HCT116 (cell line): Measurements from ENCODE around the gene NR4A1. TPM values are rescaled to one million over a fixed set of nuclear protein-coding genes. Genes with fewer than 3 reads are reported as not detected.

Experiments
- ATAC-seq: fragments of 200-7000 bp; cut with Tn5 transposase; 2 replicates; pipeline ENCODE4 v1.9.1; 2020; ENCODE audit warnings: mild to moderate bottlenecking, moderate library complexity
- BruUV-seq: library from RNA; stranded (reverse); fragments of 400-500 nt; replicated peaks from 2 replicates; lab custom pipeline; 2021; lab: Mats Ljungman, UMichigan
- CTCF ChIA-PET: fragments of 300-600 bp; sonication (Branson Sonifier 250); formaldehyde crosslinking; loops from one replicate; lab custom pipeline; 2021; ENCODE audit warnings: antibody characterized with exemption; lab: Charles Lee
- POLR2A ChIA-PET: fragments of 300-600, 350-600 bp; sonication (Branson Sonifier 250); formaldehyde crosslinking; loops from one replicate; lab custom pipeline; 2021; ENCODE audit warnings: antibody characterized with exemption; lab: Charles Lee
- RAD21 ChIA-PET, 2 experiments: fragments of 300-600 bp; sonication (Branson Sonifier 250); formaldehyde crosslinking; loops; one replicate each; lab custom pipeline; 2023; ENCODE audit warnings: low total read pairs in 2 of 2; ENCODE audit not compliant: uncharacterized antibody in 2 of 2, unreplicated experiment in 2 of 2, low non-redundant PET in 1 of 2; lab: Charles Lee
- DNase-seq: peaks from one replicate; pipeline ENCODE4 v3.0.0-alpha.2; 2010; ENCODE audit warnings: low read depth, low spot score
- H2AFZ ChIP-seq: fragments of 200-600 bp; shearing (Covaris generic), sonication (generic); 2 replicates; pipeline ENCODE4 v1.6.1; 2017; ENCODE audit warnings: low read depth, mixed run types, mixed read lengths, antibody characterized with exemption, low read length; ENCODE audit not compliant: poor library complexity, severe bottlenecking
- H3K27ac ChIP-seq: 2 replicates; pipeline ENCODE4 v1.5.1; 2012; ENCODE audit warnings: low read depth, low read length
- H3K27me3 ChIP-seq: fragments of 200-600 bp; sonication (generic); 2 replicates; pipeline ENCODE4 v1.6.1; 2016; ENCODE audit warnings: mixed run types, low read length, mixed read lengths; ENCODE audit not compliant: insufficient read depth
- H3K36me3 ChIP-seq, 2 experiments: fragments of 200-500 bp in 1 of 2; fragments of 200-600 bp in 1 of 2; sonication (Bioruptor generic) in 1 of 2; sonication (generic) in 1 of 2; 2 replicates each; pipeline versions ENCODE4 v1.5.1 to v1.6.1; 2014 to 2016; ENCODE audit warnings: low read length in 2 of 2, inconsistent platforms in 1 of 2, mixed read lengths in 1 of 2, mixed run types in 1 of 2; ENCODE audit not compliant: insufficient read depth in 2 of 2, control insufficient read depth in 1 of 2
- H3K4me1 ChIP-seq, 2 experiments: fragments of 200-600 bp in 1 of 2; sonication (generic) in 1 of 2; 2 replicates each; pipeline versions ENCODE4 v1.5.1 to v1.6.1; 2012 to 2017; ENCODE audit warnings: low read length in 2 of 2, inconsistent platforms in 1 of 2, mild to moderate bottlenecking in 1 of 2, mixed read lengths in 1 of 2, mixed run types in 1 of 2, moderate library complexity in 1 of 2; ENCODE audit not compliant: insufficient read depth in 2 of 2, control insufficient read depth in 1 of 2
- H3K4me2 ChIP-seq: fragments of 200-600 bp; sonication (generic); 2 replicates; pipeline ENCODE4 v1.6.1; 2017; ENCODE audit warnings: mixed run types, low read length, mixed read lengths
- H3K4me3 ChIP-seq, 2 experiments: fragments of 200-600 bp in 1 of 2; sonication (generic) in 1 of 2; replicated peaks in 1 of 2; 2 replicates each; pipeline ENCODE4 v1.5.1; 2011 to 2016; ENCODE audit warnings: low read length in 2 of 2, control low read depth in 1 of 2, low read depth in 1 of 2, mild to moderate bottlenecking in 1 of 2, mixed read lengths in 1 of 2, mixed run types in 1 of 2
- H3K79me2 ChIP-seq: fragments of 200-600 bp; sonication (generic); 2 replicates; pipeline ENCODE4 v1.6.1; 2017; ENCODE audit warnings: mild to moderate bottlenecking, mixed run types, low read length, moderate library complexity, mixed read lengths; ENCODE audit not compliant: insufficient read depth
- H3K9ac ChIP-seq: fragments of 200-600 bp; sonication (generic); 2 replicates; pipeline ENCODE4 v1.6.1; 2016; ENCODE audit warnings: low read length, mixed read lengths
- H3K9me2 ChIP-seq: fragments of 200-600 bp; sonication (generic), shearing (Covaris generic); 2 replicates; pipeline ENCODE4 v1.6.1; 2017; ENCODE audit warnings: mixed run types, mild to moderate bottlenecking, moderate library complexity; ENCODE audit not compliant: insufficient read depth
- H3K9me3 ChIP-seq, 2 experiments: fragments of 200-500 bp in 1 of 2; fragments of 200-600 bp in 1 of 2; sonication (Bioruptor generic) in 1 of 2; sonication (generic) in 1 of 2; 2 replicates each; pipeline ENCODE4 v1.6.1; 2014 to 2017; ENCODE audit warnings: low read length in 2 of 2, mixed read lengths in 2 of 2, inconsistent platforms in 1 of 2, low read depth in 1 of 2, mild to moderate bottlenecking in 1 of 2, mixed run types in 1 of 2, moderate library complexity in 1 of 2; ENCODE audit not compliant: control insufficient read depth in 1 of 2, insufficient read depth in 1 of 2
- H4K20me1 ChIP-seq: fragments of 200-600 bp; sonication (generic), shearing (Covaris generic); 2 replicates; pipeline ENCODE4 v1.6.1; 2017; ENCODE audit warnings: mixed run types, mild to moderate bottlenecking, moderate library complexity; ENCODE audit not compliant: insufficient read depth
- ATF3 ChIP-seq: IDR thresholded peaks from 2 replicates; pipeline ENCODE4 v1.6.1; 2012
- CBX3 ChIP-seq: IDR thresholded peaks from 2 replicates; pipeline ENCODE4 v1.6.1; 2012; ENCODE audit warnings: low read depth
- JUND ChIP-seq: IDR thresholded peaks from 2 replicates; pipeline ENCODE4 v1.6.1; 2012
- POLR2A ChIP-seq: IDR thresholded peaks from 2 replicates; pipeline ENCODE4 v1.7.0; 2011; ENCODE audit warnings: borderline replicate concordance; ENCODE audit not compliant: insufficient read depth, insufficient read length; ENCODE audit errors: extremely low read depth
- POLR2AphosphoS5 ChIP-seq: IDR thresholded peaks from 2 replicates; pipeline ENCODE4 v1.6.1; 2011; ENCODE audit warnings: mild to moderate bottlenecking, low read depth, low read length, moderate library complexity
- SIN3A ChIP-seq: IDR thresholded peaks from 2 replicates; pipeline ENCODE4 v1.6.1; 2012; ENCODE audit warnings: low read depth
- SP1 ChIP-seq: IDR thresholded peaks from 2 replicates; pipeline ENCODE4 v1.6.1; 2012; ENCODE audit warnings: low read depth
- TCF7L2 ChIP-seq: IDR thresholded peaks from 2 replicates; pipeline ENCODE4 v1.7.0; 2011; ENCODE audit warnings: borderline replicate concordance, inconsistent platforms; ENCODE audit not compliant: insufficient read depth, insufficient read length; ENCODE audit errors: extremely low read depth
- YY1 ChIP-seq: IDR thresholded peaks from 2 replicates; pipeline ENCODE4 v1.6.1; 2011; ENCODE audit warnings: low read length, low read depth, moderate library complexity, mild to moderate bottlenecking; ENCODE audit not compliant: insufficient replicate concordance; ENCODE audit errors: extremely low read depth
- intact Hi-C: fragments of 100-400 bp; cut with micrococcal nuclease; formaldehyde crosslinking; loops from 2 replicates; pipeline ENCODE4 v1.10.0; 2022
- total RNA-seq: library from RNA; stranded (reverse); gene quantifications from one replicate; pipeline ENCODE4 v1.2.1, GENCODE V29; 2021; ENCODE audit not compliant: unreplicated experiment

The NR4A1 gene
- total RNA-seq, 1 experiment from 2014 or later = 35.3 TPM

GRCh38 chr12:52086944-52087835 lies 35.9 kb downstream of the NR4A1 start:
- peaks cover 3 to 10% of the 10 kb centered on the region in 2 experiments for H3K4me1 ChIP-seq
- H3K9me3 ChIP-seq = no peaks in the 10 kb centered on the region
- peaks cover 23% of the 10 kb centered on the region for H3K27me3 ChIP-seq
- no peaks in the 10 kb centered on the region for H3K79me2 ChIP-seq
- CTCF ChIA-PET = interaction anchor here (1.0 to 8.9 kb wide), 3 partner anchors 34 to 62 kb away, joined by 3 to 123 read pairs (median 5); no protein-coding TSS in a partner anchor
- no peak overlapping the region for H3K4me3 ChIP-seq
- no peaks in the 10 kb centered on the region for H3K36me3 ChIP-seq
- no peak for DNase-seq
- RAD21 ChIA-PET = no interaction called here
- intact Hi-C loops = no loop called here
- no TSS peak for BruUV-seq
- H2AFZ ChIP-seq = no peak overlapping the region
- H3K9ac ChIP-seq = no peak overlapping the region
- no peaks in the 10 kb centered on the region for H3K9me2 ChIP-seq
- TF ChIP-seq YY1 = no peak
- no peak for TF ChIP-seq TCF7L2
- no peak for TF ChIP-seq POLR2A
- no peak for TF ChIP-seq ATF3
- no peak for TF ChIP-seq SP1
- TF ChIP-seq SIN3A = no peak
- TF ChIP-seq CBX3 = no peak
- no peak for TF ChIP-seq POLR2AphosphoS5
- no peak for TF ChIP-seq JUND
- TF ChIP-seq, all 23 proteins: peak for 0
- POLR2A ChIA-PET = no interaction called here
- ATAC-seq = no peak
- Histone ChIP-seq H3K4me2 (no peak overlapping the region), H3K27ac (no peak overlapping the region), H4K20me1 (no peaks in the 10 kb centered on the region)
